HCT116 (cell line): ENCODE results near the gene DRAXIN. TPM values are rescaled to one million over a fixed set of nuclear protein-coding genes. Genes with fewer than 3 reads are reported as not detected.

ENCODE experiments used
- ATAC-seq: fragments of 200-7000 bp; cut with Tn5 transposase; 2 replicates; pipeline ENCODE4 v1.9.1; 2020; ENCODE audit warnings: mild to moderate bottlenecking, moderate library complexity
- BruUV-seq: library from RNA; stranded (reverse); fragments of 400-500 nt; replicated peaks from 2 replicates; lab custom pipeline; 2021; lab: Mats Ljungman, UMichigan
- CTCF ChIA-PET: fragments of 300-600 bp; sonication (Branson Sonifier 250); formaldehyde crosslinking; loops from one replicate; lab custom pipeline; 2021; ENCODE audit warnings: antibody characterized with exemption; lab: Charles Lee
- POLR2A ChIA-PET: fragments of 300-600, 350-600 bp; sonication (Branson Sonifier 250); formaldehyde crosslinking; loops from one replicate; lab custom pipeline; 2021; ENCODE audit warnings: antibody characterized with exemption; lab: Charles Lee
- RAD21 ChIA-PET, 2 experiments: fragments of 300-600 bp; sonication (Branson Sonifier 250); formaldehyde crosslinking; loops; one replicate each; lab custom pipeline; 2023; ENCODE audit warnings: low total read pairs in 2 of 2; ENCODE audit not compliant: uncharacterized antibody in 2 of 2, unreplicated experiment in 2 of 2, low non-redundant PET in 1 of 2; lab: Charles Lee
- DNase-seq: peaks from one replicate; pipeline ENCODE4 v3.0.0-alpha.2; 2010; ENCODE audit warnings: low read depth, low spot score
- H2AFZ ChIP-seq: fragments of 200-600 bp; shearing (Covaris generic), sonication (generic); 2 replicates; pipeline ENCODE4 v1.6.1; 2017; ENCODE audit warnings: low read depth, mixed run types, mixed read lengths, antibody characterized with exemption, low read length; ENCODE audit not compliant: poor library complexity, severe bottlenecking
- H3K27ac ChIP-seq: 2 replicates; pipeline ENCODE4 v1.5.1; 2012; ENCODE audit warnings: low read depth, low read length
- H3K27me3 ChIP-seq: fragments of 200-600 bp; sonication (generic); 2 replicates; pipeline ENCODE4 v1.6.1; 2016; ENCODE audit warnings: mixed run types, low read length, mixed read lengths; ENCODE audit not compliant: insufficient read depth
- H3K36me3 ChIP-seq, 2 experiments: fragments of 200-500 bp in 1 of 2; fragments of 200-600 bp in 1 of 2; sonication (Bioruptor generic) in 1 of 2; sonication (generic) in 1 of 2; 2 replicates each; pipeline versions ENCODE4 v1.5.1 to v1.6.1; 2014 to 2016; ENCODE audit warnings: low read length in 2 of 2, inconsistent platforms in 1 of 2, mixed read lengths in 1 of 2, mixed run types in 1 of 2; ENCODE audit not compliant: insufficient read depth in 2 of 2, control insufficient read depth in 1 of 2
- H3K4me1 ChIP-seq, 2 experiments: fragments of 200-600 bp in 1 of 2; sonication (generic) in 1 of 2; 2 replicates each; pipeline versions ENCODE4 v1.5.1 to v1.6.1; 2012 to 2017; ENCODE audit warnings: low read length in 2 of 2, inconsistent platforms in 1 of 2, mild to moderate bottlenecking in 1 of 2, mixed read lengths in 1 of 2, mixed run types in 1 of 2, moderate library complexity in 1 of 2; ENCODE audit not compliant: insufficient read depth in 2 of 2, control insufficient read depth in 1 of 2
- H3K4me2 ChIP-seq: fragments of 200-600 bp; sonication (generic); 2 replicates; pipeline ENCODE4 v1.6.1; 2017; ENCODE audit warnings: mixed run types, low read length, mixed read lengths
- H3K4me3 ChIP-seq, 2 experiments: fragments of 200-600 bp in 1 of 2; sonication (generic) in 1 of 2; replicated peaks in 1 of 2; 2 replicates each; pipeline ENCODE4 v1.5.1; 2011 to 2016; ENCODE audit warnings: low read length in 2 of 2, control low read depth in 1 of 2, low read depth in 1 of 2, mild to moderate bottlenecking in 1 of 2, mixed read lengths in 1 of 2, mixed run types in 1 of 2
- H3K79me2 ChIP-seq: fragments of 200-600 bp; sonication (generic); 2 replicates; pipeline ENCODE4 v1.6.1; 2017; ENCODE audit warnings: mild to moderate bottlenecking, mixed run types, low read length, moderate library complexity, mixed read lengths; ENCODE audit not compliant: insufficient read depth
- H3K9ac ChIP-seq: fragments of 200-600 bp; sonication (generic); 2 replicates; pipeline ENCODE4 v1.6.1; 2016; ENCODE audit warnings: low read length, mixed read lengths
- H3K9me2 ChIP-seq: fragments of 200-600 bp; sonication (generic), shearing (Covaris generic); 2 replicates; pipeline ENCODE4 v1.6.1; 2017; ENCODE audit warnings: mixed run types, mild to moderate bottlenecking, moderate library complexity; ENCODE audit not compliant: insufficient read depth
- H3K9me3 ChIP-seq, 2 experiments: fragments of 200-500 bp in 1 of 2; fragments of 200-600 bp in 1 of 2; sonication (Bioruptor generic) in 1 of 2; sonication (generic) in 1 of 2; 2 replicates each; pipeline ENCODE4 v1.6.1; 2014 to 2017; ENCODE audit warnings: low read length in 2 of 2, mixed read lengths in 2 of 2, inconsistent platforms in 1 of 2, low read depth in 1 of 2, mild to moderate bottlenecking in 1 of 2, mixed run types in 1 of 2, moderate library complexity in 1 of 2; ENCODE audit not compliant: control insufficient read depth in 1 of 2, insufficient read depth in 1 of 2
- H4K20me1 ChIP-seq: fragments of 200-600 bp; sonication (generic), shearing (Covaris generic); 2 replicates; pipeline ENCODE4 v1.6.1; 2017; ENCODE audit warnings: mixed run types, mild to moderate bottlenecking, moderate library complexity; ENCODE audit not compliant: insufficient read depth
- CBX3 ChIP-seq: IDR thresholded peaks from 2 replicates; pipeline ENCODE4 v1.6.1; 2012; ENCODE audit warnings: low read depth
- CEBPB ChIP-seq: IDR thresholded peaks from 2 replicates; pipeline ENCODE4 v1.6.1; 2012; ENCODE audit warnings: low read depth
- EGR1 ChIP-seq: IDR thresholded peaks from 2 replicates; pipeline ENCODE4 v1.6.1; 2012; ENCODE audit warnings: low read depth
- EZH2 ChIP-seq: fragments of 200-600 bp; sonication (generic); IDR thresholded peaks from 2 replicates; pipeline ENCODE4 v1.6.1; 2017; ENCODE audit warnings: antibody characterized with exemption, mixed run types
- EZH2phosphoT487 ChIP-seq: fragments of 200-600 bp; IDR thresholded peaks from 2 replicates; pipeline ENCODE4 v1.6.1; 2018; ENCODE audit warnings: antibody characterized with exemption, borderline replicate concordance
- POLR2A ChIP-seq: IDR thresholded peaks from 2 replicates; pipeline ENCODE4 v1.7.0; 2011; ENCODE audit warnings: borderline replicate concordance; ENCODE audit not compliant: insufficient read depth, insufficient read length; ENCODE audit errors: extremely low read depth
- RAD21 ChIP-seq: IDR thresholded peaks from 2 replicates; pipeline ENCODE4 v1.6.1; 2012; ENCODE audit warnings: low read depth, mild to moderate bottlenecking
- SP1 ChIP-seq: IDR thresholded peaks from 2 replicates; pipeline ENCODE4 v1.6.1; 2012; ENCODE audit warnings: low read depth
- SRF ChIP-seq: IDR thresholded peaks from 2 replicates; pipeline ENCODE4 v1.6.1; 2012; ENCODE audit warnings: low read depth
- YY1 ChIP-seq: IDR thresholded peaks from 2 replicates; pipeline ENCODE4 v1.6.1; 2011; ENCODE audit warnings: low read length, low read depth, moderate library complexity, mild to moderate bottlenecking; ENCODE audit not compliant: insufficient replicate concordance; ENCODE audit errors: extremely low read depth
- ZFX ChIP-seq: fragments of 450-650 bp; IDR thresholded peaks from 2 replicates; pipeline ENCODE4 v1.6.1; 2017
- intact Hi-C: fragments of 100-400 bp; cut with micrococcal nuclease; formaldehyde crosslinking; loops from 2 replicates; pipeline ENCODE4 v1.10.0; 2022
- total RNA-seq: library from RNA; stranded (reverse); gene quantifications from one replicate; pipeline ENCODE4 v1.2.1, GENCODE V29; 2021; ENCODE audit not compliant: unreplicated experiment
- TF ChIP-seq, protein P1 (sequence below): IDR thresholded peaks from 2 replicates; pipeline ENCODE4 v1.6.1; 2011; ENCODE audit warnings: mild to moderate bottlenecking, low read length, moderate library complexity; ENCODE audit not compliant: insufficient replicate concordance; ENCODE audit errors: extremely low read depth

DRAXIN gene
- total RNA-seq, 1 experiment from 2014 or later, result 0.47 TPM

DNA sequence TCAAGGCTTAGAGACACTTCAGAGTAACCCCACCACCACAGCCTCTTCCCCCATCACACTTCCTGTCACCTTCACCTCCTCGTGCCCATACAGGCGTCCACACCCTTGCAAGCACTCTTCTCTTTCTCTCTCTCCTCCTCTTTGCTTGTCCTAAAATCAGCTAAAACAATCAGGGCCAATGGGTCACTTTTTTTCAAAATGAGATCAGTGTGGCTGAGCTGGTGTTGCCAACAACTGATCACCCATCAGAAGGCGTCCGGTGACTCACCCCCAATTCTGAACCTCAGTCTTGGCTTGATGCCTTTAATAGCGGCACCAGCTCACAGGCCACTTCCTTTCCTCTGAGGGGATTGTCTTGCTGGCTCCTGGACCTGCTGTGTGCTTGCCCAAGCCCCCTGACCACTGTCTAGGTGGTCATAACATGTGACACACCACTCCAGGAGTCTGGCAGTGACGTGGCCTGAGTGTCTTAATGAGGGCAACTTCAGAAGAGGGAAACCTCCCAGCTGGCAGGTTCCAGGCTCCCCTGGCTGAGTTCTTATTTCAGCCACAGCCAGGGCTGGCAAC, 1.6 kb downstream of the DRAXIN start (continued):
- TF ChIP-seq EZH2phosphoT487 (no peak), CBX3 (no peak), EZH2 (no peak)

GRCh38 chr1:11693917-11694316, 2.4 kb downstream of the DRAXIN start:
- DNase-seq (no peak), ATAC-seq (no peak)
- Histone ChIP-seq H3K4me3 (no peak overlapping the region), H4K20me1 (no peaks in the 10 kb centered on the region), H3K79me2 (no peaks in the 10 kb centered on the region), H3K9me2 (no peaks in the 10 kb centered on the region), H3K36me3 (no peaks in the 10 kb centered on the region), H3K9ac (no peak overlapping the region), H3K4me2 (peak overlapping the region; percentile 67; the same call in 1 of the 2 replicates), H3K4me1 (peaks cover 33 to 47% of the 10 kb centered on the region in 2 experiments), H2AFZ (no peak overlapping the region), H3K27ac (no peak overlapping the region), H3K27me3 (peaks cover 17% of the 10 kb centered on the region; the same call in 1 of the 2 replicates), H3K9me3 (no peaks in the 10 kb centered on the region)
- intact Hi-C loops, result no loop called here
- no peak for TF ChIP-seq EGR1
- TF ChIP-seq ZFX, result no peak
- no peak for TF ChIP-seq YY1
- TF ChIP-seq, protein P1, sequence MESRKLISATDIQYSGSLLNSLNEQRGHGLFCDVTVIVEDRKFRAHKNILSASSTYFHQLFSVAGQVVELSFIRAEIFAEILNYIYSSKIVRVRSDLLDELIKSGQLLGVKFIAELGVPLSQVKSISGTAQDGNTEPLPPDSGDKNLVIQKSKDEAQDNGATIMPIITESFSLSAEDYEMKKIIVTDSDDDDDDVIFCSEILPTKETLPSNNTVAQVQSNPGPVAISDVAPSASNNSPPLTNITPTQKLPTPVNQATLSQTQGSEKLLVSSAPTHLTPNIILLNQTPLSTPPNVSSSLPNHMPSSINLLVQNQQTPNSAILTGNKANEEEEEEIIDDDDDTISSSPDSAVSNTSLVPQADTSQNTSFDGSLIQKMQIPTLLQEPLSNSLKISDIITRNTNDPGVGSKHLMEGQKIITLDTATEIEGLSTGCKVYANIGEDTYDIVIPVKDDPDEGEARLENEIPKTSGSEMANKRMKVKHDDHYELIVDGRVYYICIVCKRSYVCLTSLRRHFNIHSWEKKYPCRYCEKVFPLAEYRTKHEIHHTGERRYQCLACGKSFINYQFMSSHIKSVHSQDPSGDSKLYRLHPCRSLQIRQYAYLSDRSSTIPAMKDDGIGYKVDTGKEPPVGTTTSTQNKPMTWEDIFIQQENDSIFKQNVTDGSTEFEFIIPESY, result no peak
- TF ChIP-seq POLR2A, result no peak
- no peak for TF ChIP-seq CEBPB
- TF ChIP-seq SP1, result no peak
- no peak for TF ChIP-seq SRF
- no peak for TF ChIP-seq CBX3
- no peak for TF ChIP-seq EZH2phosphoT487
- no peak for TF ChIP-seq RAD21
- no TSS peak for BruUV-seq
- RAD21 ChIA-PET, result interaction anchor here in 1 of 2 experiments (1.2 kb wide), 1 partner anchor 17 kb away, joined by 4 read pairs; no protein-coding TSS in a partner anchor
- CTCF ChIA-PET, result interaction anchor here (1.3 kb wide), 1 partner anchor 14 kb away, joined by 4 read pairs; no protein-coding TSS in a partner anchor
- POLR2A ChIA-PET, result no interaction called here
